Measurements from ENCODE around the gene MEGF10. TPM values are rescaled to one million over a fixed set of nuclear protein-coding genes. Genes with fewer than 3 reads are reported as not detected.

MEGF10 gene
- 0.12 and 0.22 TPM in 2 replicates for total RNA-seq

GRCh38 chr5:127290019-127290945 is at the start of gene MEGF10:
MEGF10 (plus strand) TSS chr5:127290796; CDS start chr5:127331309, 40,513 bp downstream.

Other genes starting within 250 kb of the MEGF10 start
- 2.7 and 3.1 TPM in 2 replicates for gene C5orf63, start 217.3 kb upstream of the MEGF10 start, total RNA-seq
- gene PRRC1, start 226.8 kb downstream of the MEGF10 start, total RNA-seq: 49.9 and 66.7 TPM in 2 replicates

Measured in uterine smooth muscle cell (primary cell).